Osteoblast (primary cell): Measurements from ENCODE around the gene ATF7IP2. TPM values are rescaled to one million over a fixed set of nuclear protein-coding genes. Genes with fewer than 3 reads are reported as not detected.
"Not testable (repeated sequence)": the region's sequence is repeated elsewhere in the genome, so short reads cannot be mapped to it uniquely, and the experiment has no call there.

Experiments
- DNase-seq: peaks from one replicate; pipeline ENCODE4 v3.0.0; 2011; ENCODE audit warnings: low spot score, mixed read lengths; ENCODE audit not compliant: insufficient read length; ENCODE audit errors: missing footprints
- H2AFZ ChIP-seq: 2 replicates; pipeline ENCODE4 v1.6.0; 2011; ENCODE audit warnings: mild to moderate bottlenecking, low read length
- H3K27ac ChIP-seq: 2 replicates; pipeline ENCODE4 v1.5.1; 2011; ENCODE audit warnings: mild to moderate bottlenecking, low read depth, low read length, moderate library complexity
- H3K27me3 ChIP-seq: 2 replicates; pipeline ENCODE4 v1.6.0; 2012; ENCODE audit warnings: mild to moderate bottlenecking, control low read depth, inconsistent platforms, low read length, moderate library complexity; ENCODE audit not compliant: insufficient read depth
- H3K36me3 ChIP-seq: 2 replicates; pipeline ENCODE4 v1.5.1; 2011; ENCODE audit warnings: mild to moderate bottlenecking, low read length, control low read depth, moderate library complexity; ENCODE audit not compliant: insufficient read depth
- H3K4me1 ChIP-seq: 2 replicates; pipeline ENCODE4 v1.5.1; 2011; ENCODE audit warnings: mild to moderate bottlenecking, low read length, control low read depth, moderate library complexity; ENCODE audit not compliant: insufficient read depth
- H3K4me2 ChIP-seq: 2 replicates; pipeline ENCODE4 v1.6.0; 2011; ENCODE audit warnings: mild to moderate bottlenecking, low read length; ENCODE audit not compliant: insufficient read depth
- H3K4me3 ChIP-seq: fragments of 200-600 bp; sonication (generic); 3 replicates; pipeline ENCODE4 v1.5.1; 2012; ENCODE audit warnings: mild to moderate bottlenecking, low read length, inconsistent platforms; ENCODE audit not compliant: insufficient read depth
- H3K79me2 ChIP-seq: 2 replicates; pipeline ENCODE4 v1.6.0; 2012; ENCODE audit warnings: mild to moderate bottlenecking, low read length, control low read depth, inconsistent platforms; ENCODE audit not compliant: insufficient read depth
- H3K9me3 ChIP-seq: 2 replicates; pipeline ENCODE4 v1.5.1; 2011; ENCODE audit warnings: low read depth, low read length, control low read depth
- H4K20me1 ChIP-seq: 2 replicates; pipeline ENCODE4 v1.6.0; 2012; ENCODE audit warnings: mild to moderate bottlenecking, low read length, control low read depth; ENCODE audit not compliant: insufficient read depth
- total RNA-seq: library from RNA; depleted of rRNA; stranded (reverse); fragments of >200 nt; gene quantifications from 2 replicates; pipeline ENCODE4 v1.2.3, GENCODE V29; 2012
- TF ChIP-seq, protein P1 (sequence below): IDR thresholded peaks from 2 replicates; pipeline ENCODE4 v1.5.1; 2011; ENCODE audit warnings: mild to moderate bottlenecking, low read depth, low read length, moderate library complexity; ENCODE audit errors: extremely low read depth

Gene ATF7IP2
- total RNA-seq, 1 donor: 8.0 TPM

DNA sequence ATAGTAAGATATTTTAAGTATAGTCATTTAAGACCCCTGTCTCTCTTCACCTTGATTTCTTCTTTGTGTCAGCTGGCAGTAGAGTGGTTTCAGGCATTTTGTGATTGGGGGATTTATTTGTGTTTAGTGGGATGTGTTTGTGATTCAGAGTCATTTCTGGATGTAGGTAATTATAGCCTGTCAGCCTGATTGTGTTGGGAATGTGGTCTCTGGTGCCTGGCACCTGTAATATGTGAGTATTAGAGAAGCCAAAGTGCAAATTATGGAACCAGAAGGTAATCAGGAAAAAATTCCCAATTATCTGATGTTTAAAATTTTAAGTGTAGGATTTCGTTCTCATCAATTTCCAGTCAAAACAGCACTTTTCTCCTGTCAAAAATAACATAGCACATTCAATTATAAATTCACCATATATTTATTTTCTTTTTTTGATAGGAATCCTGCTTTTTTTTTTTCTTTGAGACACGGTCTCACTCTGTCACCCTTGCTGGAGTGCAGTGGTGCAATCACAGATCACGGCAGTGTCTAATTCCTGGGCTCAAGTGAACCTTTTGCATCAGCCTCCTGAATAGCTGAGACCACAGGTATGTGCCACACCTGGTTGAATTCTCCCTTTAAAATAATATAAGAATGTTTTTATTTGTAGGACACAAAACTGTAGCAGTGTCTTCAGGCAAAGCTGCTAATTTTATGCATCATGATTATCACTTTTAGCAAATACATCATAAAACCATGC, 42.7 kb downstream of the ATF7IP2 start:
- Histone ChIP-seq H3K4me2 (no peak overlapping the region), H3K9me3 (no peaks in the 10 kb centered on the region), H3K79me2 (no peaks in the 10 kb centered on the region), H2AFZ (no peak overlapping the region), H3K27me3 (no peaks in the 10 kb centered on the region), H3K27ac (no peak overlapping the region), H4K20me1 (no peaks in the 10 kb centered on the region), H3K36me3 (no peaks in the 10 kb centered on the region), H3K4me1 (no peaks in the 10 kb centered on the region), H3K4me3 (no peak overlapping the region)
- no peak for DNase-seq
- TF ChIP-seq, protein P1, sequence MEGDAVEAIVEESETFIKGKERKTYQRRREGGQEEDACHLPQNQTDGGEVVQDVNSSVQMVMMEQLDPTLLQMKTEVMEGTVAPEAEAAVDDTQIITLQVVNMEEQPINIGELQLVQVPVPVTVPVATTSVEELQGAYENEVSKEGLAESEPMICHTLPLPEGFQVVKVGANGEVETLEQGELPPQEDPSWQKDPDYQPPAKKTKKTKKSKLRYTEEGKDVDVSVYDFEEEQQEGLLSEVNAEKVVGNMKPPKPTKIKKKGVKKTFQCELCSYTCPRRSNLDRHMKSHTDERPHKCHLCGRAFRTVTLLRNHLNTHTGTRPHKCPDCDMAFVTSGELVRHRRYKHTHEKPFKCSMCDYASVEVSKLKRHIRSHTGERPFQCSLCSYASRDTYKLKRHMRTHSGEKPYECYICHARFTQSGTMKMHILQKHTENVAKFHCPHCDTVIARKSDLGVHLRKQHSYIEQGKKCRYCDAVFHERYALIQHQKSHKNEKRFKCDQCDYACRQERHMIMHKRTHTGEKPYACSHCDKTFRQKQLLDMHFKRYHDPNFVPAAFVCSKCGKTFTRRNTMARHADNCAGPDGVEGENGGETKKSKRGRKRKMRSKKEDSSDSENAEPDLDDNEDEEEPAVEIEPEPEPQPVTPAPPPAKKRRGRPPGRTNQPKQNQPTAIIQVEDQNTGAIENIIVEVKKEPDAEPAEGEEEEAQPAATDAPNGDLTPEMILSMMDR: no peak

GRCh38 chr16:10429299-10429969, 43.6 kb downstream of the ATF7IP2 start:
- not testable (repeated sequence) for DNase-seq, H4K20me1 ChIP-seq, H3K27me3 ChIP-seq, H2AFZ ChIP-seq, H3K36me3 ChIP-seq, H3K27ac ChIP-seq, H3K4me1 ChIP-seq, H3K79me2 ChIP-seq, H3K9me3 ChIP-seq, H3K4me2 ChIP-seq, H3K4me3 ChIP-seq

- Histone ChIP-seq H3K4me2 (no peak overlapping the region), H3K79me2 (no peaks in the 10 kb centered on the region), H3K4me3 (no peak overlapping the region), H3K27ac (no peak overlapping the region), H3K4me1 (no peaks in the 10 kb centered on the region), H4K20me1 (no peaks in the 10 kb centered on the region), H2AFZ (no peak overlapping the region), H3K36me3 (peaks cover 16% of the 10 kb centered on the region), H3K9me3 (peaks cover 12% of the 10 kb centered on the region), H3K27me3 (no peaks in the 10 kb centered on the region)
- no peak for DNase-seq
- TF ChIP-seq, protein P1: no peak
These were observed 55.9 kb downstream of the ATF7IP2 start for GRCh38 chr16:10441726-10442125.

DNA sequence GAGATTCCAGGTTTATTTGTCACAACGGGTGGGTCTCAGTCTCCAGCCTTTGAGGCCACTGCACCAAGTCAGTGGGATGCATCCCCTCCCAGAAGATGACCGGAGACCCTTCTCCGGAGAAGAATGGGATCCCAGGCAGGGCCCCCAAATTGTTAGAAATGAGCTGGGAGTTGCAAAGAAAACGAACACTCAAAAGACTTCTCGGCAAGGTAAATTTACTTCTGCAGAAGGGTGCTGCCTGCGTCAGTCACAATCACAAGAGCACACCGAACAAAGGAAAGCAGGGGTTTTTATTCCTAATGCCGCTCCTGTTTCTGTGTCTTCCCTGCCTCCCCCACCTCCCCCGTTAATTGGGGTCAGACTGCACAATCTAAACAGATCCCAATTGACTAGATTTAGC, 61.4 kb downstream of the ATF7IP2 start:
- TF ChIP-seq, protein P1: no peak
- Histone ChIP-seq H3K4me3 (no peak overlapping the region), H3K27ac (no peak overlapping the region), H2AFZ (no peak overlapping the region), H3K79me2 (no peaks in the 10 kb centered on the region), H4K20me1 (no peaks in the 10 kb centered on the region), H3K27me3 (no peaks in the 10 kb centered on the region), H3K36me3 (peaks cover 15% of the 10 kb centered on the region), H3K4me2 (no peak overlapping the region), H3K9me3 (peaks cover 13% of the 10 kb centered on the region), H3K4me1 (no peaks in the 10 kb centered on the region)
- no peak for DNase-seq

GRCh38 chr16:10452208-10453158, 66.6 kb downstream of the ATF7IP2 start:
- not testable (repeated sequence) for H3K4me3 ChIP-seq, H3K36me3 ChIP-seq, H3K4me1 ChIP-seq, H2AFZ ChIP-seq, DNase-seq, H3K79me2 ChIP-seq, H3K4me2 ChIP-seq, H3K27ac ChIP-seq, H3K9me3 ChIP-seq, H4K20me1 ChIP-seq, H3K27me3 ChIP-seq
